ENCODE measurements around the gene MAP3K9. TPM values are rescaled to one million over a fixed set of nuclear protein-coding genes. Genes with fewer than 3 reads are reported as not detected.
"Not testable (repeated sequence)": the region's sequence is repeated elsewhere in the genome, so short reads cannot be mapped to it uniquely, and the experiment has no call there.

The MAP3K9 gene
- total and polyA plus RNA-seq, 8 donors, result 2.1 to 7.6 (median 4.9) TPM

DNA sequence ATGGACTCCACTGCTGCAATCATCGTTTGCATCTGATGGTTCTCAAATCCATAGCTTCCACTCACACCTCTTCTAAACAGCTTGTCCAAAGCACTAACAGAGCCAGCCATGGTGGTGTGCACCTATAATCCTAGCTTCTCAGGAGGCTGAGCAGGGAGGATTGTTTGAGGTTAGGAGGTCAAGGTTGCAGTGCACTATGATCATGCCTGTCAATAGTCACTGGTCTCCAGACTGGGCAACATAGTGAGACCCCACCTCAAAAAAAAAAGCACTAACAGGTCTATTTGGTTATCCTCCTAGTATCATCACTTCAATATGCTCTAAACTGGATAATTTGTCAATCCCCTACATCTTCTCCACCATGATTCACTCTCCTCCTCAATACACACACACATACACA, 104.4 kb downstream of the MAP3K9 start:
- no peaks in the 10 kb centered on the region for H3K9me3 ChIP-seq
- H3K36me3 ChIP-seq, result no peaks in the 10 kb centered on the region
- no peak overlapping the region for H3K4me3 ChIP-seq
- no peaks in the 10 kb centered on the region for H3K4me1 ChIP-seq
- intact Hi-C loops (cut with DNase I), result no loop called here
- no peaks in the 10 kb centered on the region for H3K27me3 ChIP-seq
- TF ChIP-seq, protein P1, sequence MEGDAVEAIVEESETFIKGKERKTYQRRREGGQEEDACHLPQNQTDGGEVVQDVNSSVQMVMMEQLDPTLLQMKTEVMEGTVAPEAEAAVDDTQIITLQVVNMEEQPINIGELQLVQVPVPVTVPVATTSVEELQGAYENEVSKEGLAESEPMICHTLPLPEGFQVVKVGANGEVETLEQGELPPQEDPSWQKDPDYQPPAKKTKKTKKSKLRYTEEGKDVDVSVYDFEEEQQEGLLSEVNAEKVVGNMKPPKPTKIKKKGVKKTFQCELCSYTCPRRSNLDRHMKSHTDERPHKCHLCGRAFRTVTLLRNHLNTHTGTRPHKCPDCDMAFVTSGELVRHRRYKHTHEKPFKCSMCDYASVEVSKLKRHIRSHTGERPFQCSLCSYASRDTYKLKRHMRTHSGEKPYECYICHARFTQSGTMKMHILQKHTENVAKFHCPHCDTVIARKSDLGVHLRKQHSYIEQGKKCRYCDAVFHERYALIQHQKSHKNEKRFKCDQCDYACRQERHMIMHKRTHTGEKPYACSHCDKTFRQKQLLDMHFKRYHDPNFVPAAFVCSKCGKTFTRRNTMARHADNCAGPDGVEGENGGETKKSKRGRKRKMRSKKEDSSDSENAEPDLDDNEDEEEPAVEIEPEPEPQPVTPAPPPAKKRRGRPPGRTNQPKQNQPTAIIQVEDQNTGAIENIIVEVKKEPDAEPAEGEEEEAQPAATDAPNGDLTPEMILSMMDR (IDR thresholded peaks at IDR 0.05), result no peak
- no peak for ATAC-seq
- WGBS, 2 donors, result 78 to 81% methylated on average over 1 of the region's 1 CpG
- DNase-seq, result no peak
- no peak for FAIRE-seq
- no peak overlapping the region for H3K27ac ChIP-seq

GRCh38 chr14:70703621-70704168, 105.6 kb downstream of the MAP3K9 start:
- 70 to 73% methylated on average over 1 of the region's 1 CpG for whole genome bisulfite sequencing, 2 donors
- H3K27ac ChIP-seq; H3K4me1 ChIP-seq; intact Hi-C loops (cut with DNase I); H3K9me3 ChIP-seq; H3K4me3 ChIP-seq; FAIRE-seq; H3K36me3 ChIP-seq; H3K27me3 ChIP-seq: not testable (repeated sequence)
- DNase-seq, result peak in 1 of 6 donors; percentile 27
- peak in 2 of 4 donors; percentile 10 to 12 for ATAC-seq

- no peaks in the 10 kb centered on the region for H3K9me3 ChIP-seq
- H3K27me3 ChIP-seq, result no peaks in the 10 kb centered on the region
- WGBS, 2 donors, result 52 to 73% methylated on average over 3 of the region's 3 CpGs
- no peak for DNase-seq
- H3K27ac ChIP-seq, result no peak overlapping the region
- H3K4me3 ChIP-seq, result no peak overlapping the region
- ATAC-seq, result no peak
- TF ChIP-seq, protein P1 (IDR thresholded peaks at IDR 0.05), result no peak
- no peaks in the 10 kb centered on the region for H3K36me3 ChIP-seq
- FAIRE-seq, result no peak
- intact Hi-C loops (cut with DNase I), result no loop called here
- no peaks in the 10 kb centered on the region for H3K4me1 ChIP-seq
These were observed 107.2 kb downstream of the MAP3K9 start for GRCh38 chr14:70702161-70702560.

DNA sequence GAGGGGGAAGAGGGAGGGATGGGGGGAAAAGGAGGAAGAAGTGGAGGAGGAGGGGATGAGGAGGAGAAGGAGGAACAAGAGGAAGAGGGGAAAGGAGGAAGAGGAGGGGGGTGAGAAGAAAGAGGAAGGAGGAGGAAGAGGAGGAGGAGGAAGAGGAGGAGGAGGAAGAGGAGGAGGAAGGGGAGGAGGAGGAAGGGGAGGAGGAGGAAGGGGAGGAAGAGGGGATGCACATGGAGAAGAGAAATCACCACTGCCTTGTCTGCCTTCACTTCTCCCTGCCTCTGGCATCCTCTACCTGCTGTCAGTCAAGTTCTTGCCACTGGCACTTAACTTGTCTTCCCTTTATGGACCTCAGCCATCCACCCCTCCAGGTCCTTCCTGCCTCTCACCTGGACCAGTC, 107.7 kb downstream of the MAP3K9 start:
- Histone ChIP-seq H3K36me3 (no peaks in the 10 kb centered on the region), H3K9me3 (no peaks in the 10 kb centered on the region), H3K4me1 (no peaks in the 10 kb centered on the region), H3K27me3 (no peaks in the 10 kb centered on the region), H3K4me3 (no peak overlapping the region), H3K27ac (no peak overlapping the region)
- FAIRE-seq, result no peak
- TF ChIP-seq, protein P1 (IDR thresholded peaks at IDR 0.05), result no peak
- intact Hi-C loops (cut with DNase I), result no loop called here
- DNase-seq, result no peak
- no peak for ATAC-seq

DNA sequence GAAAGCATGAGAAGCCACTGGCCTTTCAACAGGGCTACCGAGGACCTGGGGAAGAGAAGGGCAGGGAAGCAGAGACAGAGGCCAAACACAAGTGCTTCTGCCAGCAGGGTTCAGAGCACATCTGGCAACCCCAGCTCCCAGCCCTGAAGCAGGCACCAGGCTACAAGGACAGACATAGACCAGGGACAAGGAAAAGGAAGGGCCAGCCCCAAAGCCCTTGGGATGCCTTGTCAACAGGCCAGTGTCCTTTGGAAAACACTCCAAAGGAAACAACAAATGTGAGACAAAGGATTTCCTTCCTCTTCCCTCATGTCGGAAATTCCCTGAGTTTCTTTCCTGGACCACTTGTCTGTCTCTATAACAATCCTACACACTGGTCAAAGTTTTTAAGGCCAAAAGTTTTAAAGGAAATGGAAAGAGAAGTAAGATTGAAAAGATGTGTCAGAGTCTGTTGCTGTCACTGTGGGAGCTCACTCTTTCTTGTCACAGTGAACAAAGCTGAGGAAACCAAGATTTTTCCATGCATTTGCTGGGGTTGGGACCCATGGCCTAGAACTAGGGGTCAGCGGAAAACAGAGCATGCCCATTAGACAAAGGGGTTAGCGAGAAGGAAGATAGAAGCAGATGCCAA, 108.2 kb downstream of the MAP3K9 start:
- 75 to 79% methylated on average over 4 of the region's 4 CpGs for WGBS, 2 donors
- FAIRE-seq (no peak), DNase-seq (no peak), ATAC-seq (no peak)
- intact Hi-C loops (cut with DNase I), result no loop called here
- TF ChIP-seq, protein P1 (IDR thresholded peaks at IDR 0.05), result no peak
- Histone ChIP-seq H3K27ac (no peak overlapping the region), H3K9me3 (no peaks in the 10 kb centered on the region), H3K4me1 (no peaks in the 10 kb centered on the region), H3K36me3 (no peaks in the 10 kb centered on the region), H3K4me3 (no peak overlapping the region), H3K27me3 (no peaks in the 10 kb centered on the region)

Measured in pancreas (tissue), 10 donors.